ENCODE data around the gene HNRNPU. TPM values are rescaled to one million over a fixed set of nuclear protein-coding genes. Genes with fewer than 3 reads are reported as not detected.

Gene HNRNPU
- total RNA-seq, 1 donor from 2014 or later, result 856 TPM

DNA sequence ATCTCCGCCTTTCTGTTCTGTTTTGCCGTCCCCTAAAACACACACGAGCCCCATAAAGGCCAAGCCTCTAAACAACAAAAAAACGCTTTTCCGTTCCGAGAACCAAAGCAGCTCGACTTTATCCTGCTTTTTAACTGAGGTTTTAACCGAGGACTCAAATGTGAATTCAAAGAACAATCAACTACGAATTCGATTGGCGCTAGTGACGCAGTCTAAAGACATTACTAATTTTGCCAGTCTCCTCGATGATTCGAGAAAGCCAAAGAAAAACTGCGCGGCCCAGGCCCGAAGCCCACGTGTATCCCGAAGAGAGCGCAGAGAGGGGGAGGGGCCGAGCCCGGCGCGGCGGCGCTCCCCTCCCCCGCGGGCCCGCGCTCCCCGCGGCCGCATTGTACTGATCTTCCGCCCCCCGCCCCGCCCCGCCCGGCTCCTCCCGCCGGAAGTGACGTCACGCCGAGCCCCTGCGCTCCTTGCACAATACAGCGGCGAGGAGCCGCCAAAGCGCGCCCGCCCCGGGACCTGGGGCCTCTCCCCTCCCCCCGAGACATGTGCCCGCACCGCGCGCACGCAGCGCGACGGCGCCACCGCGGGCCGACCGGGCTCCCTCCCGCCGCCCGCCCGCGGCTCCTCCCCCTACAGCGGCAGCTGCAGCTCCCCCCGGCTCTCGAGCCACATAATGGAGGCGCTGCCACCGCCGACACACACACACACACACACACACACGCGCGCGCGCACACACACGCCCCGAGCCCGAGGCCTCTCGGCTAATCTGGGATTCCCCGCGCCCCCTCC is 1.4 kb downstream of the HNRNPU start:
- Histone ChIP-seq H3K4me1 (peaks cover 42% of the 10 kb centered on the region), H3K79me2 (ENCODE audit: low read depth) (peaks cover 80% of the 10 kb centered on the region), H3F3A (ENCODE audit: low read depth) (peaks cover 58% of the 10 kb centered on the region), H3K9ac (peak overlapping the region; percentile 96), H3K27ac (peak overlapping the region; percentile 96), H3K27me3 (no peaks in the 10 kb centered on the region), H3K36me3 (peaks cover 24% of the 10 kb centered on the region), H3K4me2 (peak overlapping the region; percentile 78), H3K9me3 (ENCODE audit: low read depth) (no peaks in the 10 kb centered on the region), H2AFZ (replicated peaks) (no peak overlapping the region), H4K20me1 (ENCODE audit: low read depth) (peaks cover 49% of the 10 kb centered on the region), H3K4me3 (peak overlapping the region; percentile 77)
- TF ChIP-seq, protein P1, sequence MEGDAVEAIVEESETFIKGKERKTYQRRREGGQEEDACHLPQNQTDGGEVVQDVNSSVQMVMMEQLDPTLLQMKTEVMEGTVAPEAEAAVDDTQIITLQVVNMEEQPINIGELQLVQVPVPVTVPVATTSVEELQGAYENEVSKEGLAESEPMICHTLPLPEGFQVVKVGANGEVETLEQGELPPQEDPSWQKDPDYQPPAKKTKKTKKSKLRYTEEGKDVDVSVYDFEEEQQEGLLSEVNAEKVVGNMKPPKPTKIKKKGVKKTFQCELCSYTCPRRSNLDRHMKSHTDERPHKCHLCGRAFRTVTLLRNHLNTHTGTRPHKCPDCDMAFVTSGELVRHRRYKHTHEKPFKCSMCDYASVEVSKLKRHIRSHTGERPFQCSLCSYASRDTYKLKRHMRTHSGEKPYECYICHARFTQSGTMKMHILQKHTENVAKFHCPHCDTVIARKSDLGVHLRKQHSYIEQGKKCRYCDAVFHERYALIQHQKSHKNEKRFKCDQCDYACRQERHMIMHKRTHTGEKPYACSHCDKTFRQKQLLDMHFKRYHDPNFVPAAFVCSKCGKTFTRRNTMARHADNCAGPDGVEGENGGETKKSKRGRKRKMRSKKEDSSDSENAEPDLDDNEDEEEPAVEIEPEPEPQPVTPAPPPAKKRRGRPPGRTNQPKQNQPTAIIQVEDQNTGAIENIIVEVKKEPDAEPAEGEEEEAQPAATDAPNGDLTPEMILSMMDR (IDR thresholded peaks at IDR 0.05), result no peak
- TF ChIP-seq EZH2 (IDR thresholded peaks at IDR 0.05), result no peak
- no peak for TF ChIP-seq EZH2phosphoT487 (IDR thresholded peaks at IDR 0.05)
- H3K27ac Mint-ChIP-seq, result peak overlapping the region; percentile 52
- H3K9me3 Mint-ChIP-seq, result no peaks in the 10 kb centered on the region
- H3K27me3 Mint-ChIP-seq (ENCODE audit: insufficient read depth, low read depth), result peaks cover 6% of the 10 kb centered on the region
- H3K4me3 Mint-ChIP-seq, result peak overlapping the region; percentile 92
- H3K4me1 Mint-ChIP-seq, result peaks cover 49% of the 10 kb centered on the region
- peaks cover 31% of the 10 kb centered on the region for H3K36me3 Mint-ChIP-seq
- peak; percentile 98 for DNase-seq (ENCODE audit: low spot score)

- DNase-seq (ENCODE audit: low spot score), result no peak
- Histone ChIP-seq H3F3A (ENCODE audit: low read depth) (peaks cover 63% of the 10 kb centered on the region), H3K4me2 (peak overlapping the region; percentile 78), H3K9ac (peak overlapping the region; percentile 74), H3K36me3 (peaks cover 29% of the 10 kb centered on the region), H3K27me3 (no peaks in the 10 kb centered on the region), H2AFZ (replicated peaks) (no peak overlapping the region), H3K4me3 (peak overlapping the region; percentile 77), H3K9me3 (ENCODE audit: low read depth) (no peaks in the 10 kb centered on the region), H3K27ac (peak overlapping the region; percentile 84), H4K20me1 (ENCODE audit: low read depth) (peaks cover 55% of the 10 kb centered on the region), H3K79me2 (ENCODE audit: low read depth) (peaks cover 86% of the 10 kb centered on the region), H3K4me1 (peaks cover 42% of the 10 kb centered on the region)
- TF ChIP-seq EZH2 (IDR thresholded peaks at IDR 0.05) (no peak), EZH2phosphoT487 (IDR thresholded peaks at IDR 0.05) (no peak)
- TF ChIP-seq, protein P1 (IDR thresholded peaks at IDR 0.05), result no peak
- peaks cover 37% of the 10 kb centered on the region for H3K36me3 Mint-ChIP-seq
- H3K4me1 Mint-ChIP-seq, result peaks cover 49% of the 10 kb centered on the region
- H3K9me3 Mint-ChIP-seq, result no peaks in the 10 kb centered on the region
- peaks cover 6% of the 10 kb centered on the region for H3K27me3 Mint-ChIP-seq (ENCODE audit: insufficient read depth, low read depth)
- H3K4me3 Mint-ChIP-seq, result peak overlapping the region; percentile 92
- H3K27ac Mint-ChIP-seq, result peak overlapping the region; percentile 52
Measured at GRCh38 chr1:244862354-244862698, 2.0 kb downstream of the HNRNPU start.

DNA sequence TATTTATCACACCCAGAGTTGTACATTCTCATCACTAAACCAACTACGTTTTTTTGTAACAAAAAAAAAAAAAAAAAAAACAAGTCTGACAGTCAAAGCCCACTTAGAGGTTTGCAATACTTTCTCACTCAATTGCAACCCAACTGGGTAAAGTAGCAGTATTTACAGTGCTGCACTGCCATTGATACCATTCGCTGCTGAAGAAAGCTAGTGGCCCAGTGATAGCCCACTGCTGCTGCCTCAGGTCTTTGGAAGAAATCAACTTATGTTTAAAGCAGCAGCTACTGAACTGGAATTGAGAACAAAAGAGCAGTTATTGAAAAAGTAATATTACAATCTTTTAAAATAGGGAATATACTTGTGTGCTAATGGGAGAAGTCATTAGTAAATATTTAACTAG is 2.7 kb downstream of the HNRNPU start:
- peaks cover 42% of the 10 kb centered on the region for H3K4me1 ChIP-seq
- H3K36me3 ChIP-seq, result peaks cover 36% of the 10 kb centered on the region
- TF ChIP-seq, protein P1 (IDR thresholded peaks at IDR 0.05), result no peak
- TF ChIP-seq EZH2 (IDR thresholded peaks at IDR 0.05) (no peak), EZH2phosphoT487 (IDR thresholded peaks at IDR 0.05) (no peak)
- H3K4me3 ChIP-seq, result peak overlapping the region; percentile 77
- H4K20me1 ChIP-seq (ENCODE audit: low read depth), result peaks cover 61% of the 10 kb centered on the region
- Mint-ChIP-seq H3K27ac (no peak overlapping the region), H3K4me3 (peak overlapping the region; percentile 92), H3K36me3 (peaks cover 43% of the 10 kb centered on the region), H3K4me1 (peaks cover 45% of the 10 kb centered on the region), H3K9me3 (no peaks in the 10 kb centered on the region), H3K27me3 (ENCODE audit: insufficient read depth, low read depth) (peaks cover 6% of the 10 kb centered on the region)
- H3K4me2 ChIP-seq, result peak overlapping the region; percentile 78
- no peaks in the 10 kb centered on the region for H3K9me3 ChIP-seq (ENCODE audit: low read depth)
- no peaks in the 10 kb centered on the region for H3K27me3 ChIP-seq
- H3K9ac ChIP-seq, result peak overlapping the region; percentile 74
- peak; percentile 15 for DNase-seq (ENCODE audit: low spot score)
- H3F3A ChIP-seq (ENCODE audit: low read depth), result peaks cover 70% of the 10 kb centered on the region
- no peak overlapping the region for H2AFZ ChIP-seq (replicated peaks)
- no peak overlapping the region for H3K27ac ChIP-seq
- H3K79me2 ChIP-seq (ENCODE audit: low read depth), result peaks cover 92% of the 10 kb centered on the region
